Hematopoietic multipotent progenitor cell (in vitro differentiated cells): ENCODE measurements around the gene ITPR1. TPM values are rescaled to one million over a fixed set of nuclear protein-coding genes. Genes with fewer than 3 reads are reported as not detected.
"Not testable (repeated sequence)": the region's sequence is repeated elsewhere in the genome, so short reads cannot be mapped to it uniquely, and the experiment has no call there.

Source experiments
- DNase-seq, 3 donors: peaks; one replicate each; pipeline ENCODE4 v3.0.0-alpha.2; 2011 to 2015; ENCODE audit warnings: low read depth in 2 of 3, low spot score in 2 of 3
- total RNA-seq: library from RNA; depleted of rRNA; stranded (reverse); fragments of >200 nt; gene quantifications from one replicate; pipeline ENCODE4 v1.2.3, GENCODE V29; 2012

Gene ITPR1
- total RNA-seq, 1 donor: 166 TPM

- DNase-seq: no peak
Observed at GRCh38 chr3:4587838-4588105, 94.6 kb downstream of the ITPR1 start.

DNA sequence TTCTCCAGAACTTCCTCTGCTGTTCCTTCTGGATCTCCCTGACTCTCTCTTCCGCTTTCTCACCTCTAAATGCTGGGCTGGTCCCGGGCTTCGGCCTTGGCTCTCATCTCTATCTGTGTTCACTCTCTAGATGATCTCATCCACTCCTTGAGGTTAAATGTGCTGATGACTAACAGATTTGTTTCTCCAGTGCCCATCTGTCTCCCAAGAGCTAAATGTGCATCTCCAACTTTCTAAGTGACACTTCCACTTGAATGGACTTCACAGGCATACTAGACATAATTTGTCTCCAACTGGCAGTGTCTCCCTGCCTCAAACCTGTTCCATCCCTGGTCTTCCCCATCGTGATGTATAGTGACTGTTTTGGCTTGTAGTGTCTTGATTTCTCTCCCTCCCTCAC is 95.3 kb downstream of the ITPR1 start:
- no peak for DNase-seq

GRCh38 chr3:4589475-4590097 is 96.4 kb downstream of the ITPR1 start:
- no peak for DNase-seq

DNA sequence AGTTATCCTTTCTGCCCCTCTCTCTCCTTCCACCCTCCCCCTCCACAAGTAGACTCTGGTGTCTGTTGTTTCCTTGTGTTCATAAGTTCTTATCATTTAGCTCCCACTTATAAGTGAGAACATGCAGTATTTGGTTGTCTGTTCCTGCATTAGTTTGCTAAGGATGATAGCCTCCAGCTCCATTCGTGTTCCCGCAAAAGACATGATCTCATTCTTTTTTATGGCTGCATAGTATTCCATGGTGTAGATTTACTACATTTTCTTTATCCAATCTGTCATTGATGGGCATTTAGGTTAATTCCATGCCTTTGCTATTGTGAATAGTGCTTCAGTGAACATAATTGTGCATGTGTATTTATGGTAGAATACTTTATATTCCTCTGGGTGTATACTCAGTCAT is 97.7 kb downstream of the ITPR1 start:
- DNase-seq: not testable (repeated sequence)

DNA sequence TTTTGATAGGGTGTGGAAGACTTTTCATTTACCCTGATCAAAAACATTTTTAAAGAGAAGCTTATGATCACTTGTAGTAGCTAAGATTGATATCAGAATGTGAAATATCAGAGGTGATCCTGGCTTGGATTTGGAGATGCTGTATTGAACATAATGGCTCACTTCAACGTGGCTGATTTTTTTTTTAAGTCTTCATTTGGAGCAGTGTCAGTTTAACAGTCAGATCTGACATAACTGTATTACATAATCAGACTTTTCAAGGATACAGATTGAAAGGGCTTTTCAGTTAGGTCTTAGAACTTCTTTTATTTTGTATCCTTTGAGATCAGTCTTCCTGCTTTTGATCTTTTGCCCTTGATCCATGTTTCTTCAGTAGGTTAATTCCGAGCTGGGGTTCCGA is 98.5 kb downstream of the ITPR1 start:
- DNase-seq: no peak

- DNase-seq: no peak
Observed at GRCh38 chr3:4593014-4593413, 99.9 kb downstream of the ITPR1 start.

GRCh38 chr3:4595710-4596113 is 102.6 kb downstream of the ITPR1 start:
- DNase-seq: no peak

DNA sequence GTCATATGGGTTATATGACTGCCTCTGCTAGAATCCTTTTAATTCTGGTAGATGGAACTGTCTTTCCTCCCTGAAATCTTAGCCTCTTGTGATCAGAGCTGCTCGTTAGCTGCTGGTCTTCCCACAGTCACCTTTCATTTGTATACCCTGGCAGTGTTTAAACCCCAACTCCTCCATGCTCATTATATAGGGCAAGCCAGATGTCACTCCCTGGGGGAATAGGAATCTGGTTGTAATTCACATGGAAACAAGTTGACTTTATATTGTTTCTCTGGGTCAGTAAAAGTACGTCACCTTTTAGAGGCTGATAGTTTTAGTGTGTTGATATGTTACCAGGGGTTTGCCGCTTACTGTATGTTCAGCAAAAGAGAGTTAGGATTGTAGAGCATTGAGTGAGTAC is 103.5 kb downstream of the ITPR1 start:
- no peak for DNase-seq

GRCh38 chr3:4597208-4597985 is 104.2 kb downstream of the ITPR1 start:
- no peak for DNase-seq

- not testable (repeated sequence) for DNase-seq
Observed at GRCh38 chr3:4598232-4598631, 105.1 kb downstream of the ITPR1 start.

GRCh38 chr3:4599612-4600011 is 106.5 kb downstream of the ITPR1 start:
- DNase-seq: no peak

GRCh38 chr3:4600493-4600892 is 107.3 kb downstream of the ITPR1 start:
- DNase-seq: no peak

DNA sequence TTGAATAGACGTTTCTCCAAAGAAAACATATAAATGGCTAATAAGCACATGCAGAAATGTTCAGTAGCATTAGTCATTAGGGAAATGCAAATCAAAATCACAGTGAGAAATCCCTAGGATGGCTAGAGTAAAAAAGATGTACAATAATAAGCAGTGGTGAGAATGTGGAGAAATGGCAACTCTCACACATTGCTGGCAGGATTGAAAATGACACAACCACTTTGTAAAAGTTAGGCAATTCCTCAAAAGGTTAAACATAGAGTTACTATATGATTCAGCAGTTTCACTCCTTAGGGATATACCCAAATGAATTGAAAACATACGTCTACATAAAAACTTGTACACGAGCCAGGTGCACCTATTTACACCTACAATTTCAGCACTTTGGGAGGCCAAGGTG is 108.7 kb downstream of the ITPR1 start:
- no peak for DNase-seq

GRCh38 chr3:4604693-4605092 is 111.5 kb downstream of the ITPR1 start:
- no peak for DNase-seq

DNA sequence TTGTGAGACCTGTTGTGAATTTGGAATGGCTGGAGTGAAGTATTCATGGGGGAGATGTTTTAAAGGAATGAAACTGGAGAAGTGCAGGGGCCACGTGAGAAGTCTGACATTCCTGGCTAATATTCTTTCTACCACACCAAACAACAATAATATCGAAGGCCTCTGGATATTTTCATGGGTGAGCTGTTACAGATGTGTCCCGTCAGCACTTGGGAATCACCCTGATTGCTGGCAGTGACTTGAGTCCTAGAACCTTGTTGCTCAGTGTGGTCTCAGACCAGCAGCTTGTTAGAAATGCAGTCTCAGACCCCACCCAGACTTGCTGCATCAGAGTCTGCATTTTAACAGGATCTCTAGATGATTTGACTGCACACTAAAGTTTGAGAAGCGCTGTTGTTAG is 113.8 kb downstream of the ITPR1 start:
- DNase-seq: no peak

- DNase-seq: no peak
Observed at GRCh38 chr3:4613366-4613765, 120.2 kb downstream of the ITPR1 start.

GRCh38 chr3:4614070-4614469 is 120.9 kb downstream of the ITPR1 start:
- no peak for DNase-seq

DNA sequence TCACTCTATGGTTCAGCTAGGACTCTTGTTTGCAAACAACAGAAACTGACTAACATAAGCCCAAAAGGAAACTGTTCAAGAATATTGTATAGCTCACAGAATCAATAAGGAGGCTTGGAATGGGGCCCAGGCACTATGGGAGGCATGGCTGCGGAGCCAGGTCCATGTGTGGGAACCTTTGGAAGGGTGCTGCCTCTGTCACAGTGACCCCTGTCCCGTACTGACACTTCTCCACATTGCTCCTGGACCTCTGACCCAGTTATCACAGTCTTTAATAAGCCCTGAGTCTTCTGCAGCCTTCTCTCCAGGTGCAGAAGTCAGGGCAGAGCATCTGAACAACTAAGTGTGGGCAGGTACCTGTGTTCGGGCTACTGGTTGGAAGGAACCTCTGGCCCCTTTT is 121.8 kb downstream of the ITPR1 start:
- DNase-seq: no peak

DNA sequence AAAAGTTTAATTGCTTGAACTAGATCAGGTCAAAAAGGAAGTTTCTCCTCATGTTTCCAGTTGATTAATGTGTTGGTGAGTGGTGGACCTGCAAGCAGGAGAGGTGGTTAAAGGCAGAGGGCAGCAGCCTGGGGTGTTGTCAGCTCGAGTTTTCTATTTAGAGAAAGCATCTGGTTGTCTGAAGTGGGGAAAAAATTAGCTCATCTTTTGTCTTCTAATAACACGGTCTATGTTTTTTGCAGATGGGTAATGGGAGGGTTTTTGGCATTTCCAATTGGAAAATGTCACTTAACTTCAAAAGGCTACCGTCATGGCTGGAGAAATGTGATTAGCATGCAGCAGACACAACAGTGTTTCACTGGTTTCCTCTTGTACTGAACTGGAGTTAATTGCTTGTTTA is 122.6 kb downstream of the ITPR1 start:
- DNase-seq: no peak

GRCh38 chr3:4623421-4623999 is 130.4 kb downstream of the ITPR1 start:
- no peak for DNase-seq

DNA sequence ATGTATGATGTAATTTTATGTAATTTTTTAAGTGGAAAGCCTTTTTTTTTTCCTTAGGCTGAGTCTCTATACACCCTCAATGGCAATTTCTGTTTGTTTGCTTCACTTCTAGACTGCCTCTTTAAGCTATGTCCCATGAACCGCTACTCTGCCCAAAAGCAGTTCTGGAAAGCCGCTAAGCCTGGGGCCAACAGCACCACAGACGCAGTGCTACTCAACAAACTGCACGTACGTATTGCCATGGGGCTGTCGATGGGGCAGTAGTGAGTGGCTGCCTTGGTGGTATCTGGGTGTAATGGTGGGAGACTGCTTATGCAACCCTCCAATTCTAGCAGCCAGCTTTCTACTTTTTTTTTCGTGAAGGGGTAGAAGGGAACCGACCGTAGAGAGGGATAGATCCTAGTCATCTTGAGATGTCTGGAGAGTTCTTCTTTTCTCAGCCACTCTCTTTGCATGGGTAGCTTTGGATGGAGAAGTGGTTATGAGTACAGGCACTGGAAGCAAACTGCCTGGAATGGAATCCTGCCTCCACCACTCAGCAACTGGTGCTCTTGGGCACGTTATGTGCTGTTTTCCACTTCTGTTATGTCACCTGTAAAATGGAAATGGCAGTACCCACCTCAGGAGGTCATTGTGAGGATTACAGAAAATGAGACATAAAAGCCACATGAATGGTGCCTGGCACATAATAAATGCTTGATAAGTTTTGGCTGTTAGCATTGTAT is 134.7 kb downstream of the ITPR1 start:
- no peak for DNase-seq
